Activated CD4-positive, alpha-beta memory T cell treated with anti-CD3 and anti-CD28 coated beads, Interleukin-2, amount 10 ng/mL, durations not matched to agents 7 days and 5 days (primary cell): Measurements from ENCODE around the gene AK2. TPM values are rescaled to one million over a fixed set of nuclear protein-coding genes. Genes with fewer than 3 reads are reported as not detected.
"Not testable (repeated sequence)": the region's sequence is repeated elsewhere in the genome, so short reads cannot be mapped to it uniquely, and the experiment has no call there.

Source experiments
- CTCF ChIA-PET: fragments of 350-600 bp; sonication (Branson Sonifier 250); formaldehyde crosslinking; loops from one replicate; lab custom pipeline; 2021; ENCODE audit warnings: antibody characterized with exemption, inconsistent platforms; lab: Charles Lee
- POLR2A ChIA-PET: fragments of 350-600 bp; sonication (Branson Sonifier 250); formaldehyde crosslinking; loops from one replicate; lab custom pipeline; 2021; ENCODE audit warnings: antibody characterized with exemption; lab: Charles Lee
- DNase-seq: peaks from one replicate; pipeline ENCODE4 v3.0.0-alpha.2; 2020
- H3K27ac Mint-ChIP-seq: one replicate; pipeline ENCODE4 v1.8.0; 2021; ENCODE audit warnings: mild to moderate bottlenecking, mixed read lengths
- H3K27me3 Mint-ChIP-seq: one replicate; pipeline ENCODE4 v1.8.0; 2021; ENCODE audit warnings: mixed read lengths
- H3K36me3 Mint-ChIP-seq: one replicate; pipeline ENCODE4 v1.8.0; 2021; ENCODE audit warnings: low read depth, mixed read lengths
- H3K4me1 Mint-ChIP-seq: one replicate; pipeline ENCODE4 v1.8.0; 2021; ENCODE audit warnings: mixed read lengths
- H3K4me3 Mint-ChIP-seq: one replicate; pipeline ENCODE4 v1.8.0; 2021; ENCODE audit warnings: mild to moderate bottlenecking, mixed read lengths
- H3K9me3 Mint-ChIP-seq: one replicate; pipeline ENCODE4 v1.8.0; 2021; ENCODE audit warnings: mixed read lengths
- total RNA-seq, 2 experiments: library from RNA; stranded (reverse); gene quantifications; one replicate each; pipeline ENCODE4 v1.2.3, GENCODE V29; 2021

AK2 gene
- total RNA-seq, 2 experiments from 2014 or later: 189 to 192 TPM

DNA sequence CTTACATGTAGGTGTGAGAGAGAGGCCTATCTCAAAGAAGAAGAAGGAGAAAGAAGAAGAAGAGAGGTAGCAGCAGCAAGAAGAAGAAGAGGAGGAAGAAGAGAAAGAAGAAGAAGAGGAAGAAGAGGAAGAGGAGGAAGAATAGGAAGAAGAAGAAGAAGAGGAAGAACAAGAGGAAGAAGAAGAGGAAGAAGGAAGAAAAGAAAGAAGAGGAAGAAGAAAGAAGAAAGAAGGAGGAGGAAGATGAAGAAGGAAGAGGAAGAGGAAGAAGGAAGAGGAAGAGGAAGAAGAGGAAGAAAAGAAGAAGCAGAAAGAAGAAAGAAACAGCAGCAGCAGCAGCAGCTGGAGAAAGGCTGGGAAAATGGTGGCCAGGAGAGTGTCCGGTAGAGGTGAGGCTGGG lies 33.9 kb upstream of the AK2 start:
- H3K9me3 Mint-ChIP-seq: peaks cover 12% of the 10 kb centered on the region
- no peak for DNase-seq
- POLR2A ChIA-PET: no interaction called here
- H3K4me1 Mint-ChIP-seq: peaks cover 8% of the 10 kb centered on the region
- no peak overlapping the region for H3K4me3 Mint-ChIP-seq
- H3K27ac Mint-ChIP-seq: no peak overlapping the region
- CTCF ChIA-PET: interaction anchor here (0.7 to 1.1 kb wide), 2 partner anchors 15 to 39 kb away, joined by 3 read pairs; no protein-coding TSS in a partner anchor
- H3K27me3 Mint-ChIP-seq: peaks cover 24% of the 10 kb centered on the region
- H3K36me3 Mint-ChIP-seq: peaks cover 4% of the 10 kb centered on the region

DNA sequence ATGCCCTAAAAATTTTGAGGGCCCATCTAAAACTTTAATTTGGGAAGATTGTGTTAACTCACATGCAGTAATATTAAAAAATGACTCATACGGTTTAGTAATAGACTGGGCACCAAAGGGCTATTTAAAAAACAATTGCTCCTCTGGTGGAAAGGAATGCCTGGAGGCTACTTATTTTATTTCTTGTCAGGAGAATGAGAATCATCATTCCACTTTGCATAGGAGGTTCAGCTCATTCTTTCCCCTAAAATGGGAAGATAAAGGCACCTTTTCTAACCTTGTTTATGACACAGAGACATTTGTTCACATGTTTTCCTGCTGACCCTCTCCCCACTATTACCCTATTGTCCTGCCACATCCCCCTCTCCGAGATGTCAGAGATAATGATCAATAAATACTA lies 31.4 kb upstream of the AK2 start:
- CTCF ChIA-PET, H3K4me3 Mint-ChIP-seq, POLR2A ChIA-PET: not testable (repeated sequence)

DNA sequence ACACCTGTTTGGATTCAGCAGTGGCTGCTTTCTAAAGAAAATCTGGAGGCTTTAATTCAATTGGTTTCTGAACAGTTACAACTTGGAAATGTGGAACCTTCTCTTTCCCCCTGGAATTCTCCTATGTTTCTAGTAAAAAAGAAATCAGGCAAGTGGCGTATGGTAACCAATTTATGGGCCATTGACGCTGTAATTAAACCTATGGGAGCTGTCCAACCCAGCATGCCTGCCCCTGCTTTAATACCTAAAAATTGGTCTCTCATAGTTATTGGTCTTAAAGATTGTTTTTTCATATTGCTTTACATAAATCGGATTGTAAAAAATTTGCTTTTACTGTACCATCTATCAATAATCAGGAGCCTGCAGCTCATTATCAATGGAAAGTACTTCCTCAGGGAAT lies 29.8 kb upstream of the AK2 start:
- H3K4me3 Mint-ChIP-seq, H3K4me1 Mint-ChIP-seq, CTCF ChIA-PET, H3K27ac Mint-ChIP-seq, DNase-seq, POLR2A ChIA-PET: not testable (repeated sequence)
- Mint-ChIP-seq H3K36me3 (peaks cover 26% of the 10 kb centered on the region), H3K27me3 (peaks cover 31% of the 10 kb centered on the region), H3K9me3 (peaks cover 41% of the 10 kb centered on the region)

More for the DNA sequence above, 31.4 kb upstream of the AK2 start:
- Mint-ChIP-seq H3K9me3 (peaks cover 33% of the 10 kb centered on the region), H3K27me3 (peaks cover 29% of the 10 kb centered on the region), H3K36me3 (peaks cover 21% of the 10 kb centered on the region)
- H3K4me1 Mint-ChIP-seq, H3K27ac Mint-ChIP-seq, DNase-seq: not testable (repeated sequence)

DNA sequence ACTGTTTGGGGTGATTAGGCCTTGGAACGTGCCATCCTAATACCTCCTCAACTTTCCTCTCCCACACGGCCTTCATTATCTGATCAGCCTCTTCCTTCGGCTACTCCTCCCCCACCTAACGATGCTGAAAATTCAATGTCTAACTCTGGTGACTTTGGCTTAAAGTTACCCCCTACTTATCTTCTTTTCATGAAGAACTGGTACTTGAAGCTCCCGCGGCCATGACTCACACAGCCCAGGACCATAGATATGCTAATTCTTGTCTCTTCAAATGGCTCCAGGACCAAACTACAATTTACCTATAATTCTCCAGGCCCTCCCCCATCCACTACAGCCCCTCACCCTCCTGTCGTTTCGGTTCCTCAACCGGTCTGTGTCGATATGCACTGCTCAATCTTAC lies 28.6 kb upstream of the AK2 start:
- H3K9me3 Mint-ChIP-seq: peaks cover 44% of the 10 kb centered on the region
- DNase-seq: no peak
- CTCF ChIA-PET: interaction anchor here (0.9 kb wide), 1 partner anchor 10 kb away, joined by 3 read pairs; no protein-coding TSS in a partner anchor
- no peak overlapping the region for H3K4me3 Mint-ChIP-seq
- POLR2A ChIA-PET: no interaction called here
- H3K27me3 Mint-ChIP-seq: peaks cover 24% of the 10 kb centered on the region
- H3K36me3 Mint-ChIP-seq: peaks cover 26% of the 10 kb centered on the region
- H3K27ac Mint-ChIP-seq: no peak overlapping the region
- H3K4me1 Mint-ChIP-seq: no peaks in the 10 kb centered on the region

DNA sequence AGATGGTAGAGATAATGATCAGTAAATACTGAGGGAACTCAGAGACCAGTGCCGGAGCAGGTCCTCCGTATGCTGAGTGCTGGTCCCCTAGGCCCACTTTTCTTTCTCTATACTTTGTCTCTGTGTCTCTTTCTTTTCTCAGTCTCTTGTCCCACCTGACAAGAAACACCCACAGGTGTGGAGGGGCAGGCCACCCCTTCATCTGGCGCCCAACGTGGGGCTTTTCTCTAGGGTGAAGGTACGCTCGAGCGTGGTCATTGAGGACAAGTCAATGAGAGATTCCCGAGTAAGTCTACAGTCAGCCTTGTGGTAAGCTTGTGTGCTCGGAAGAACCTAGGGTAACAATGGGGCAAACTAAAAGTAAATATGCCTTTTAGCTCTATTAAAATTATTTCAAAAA lies 27.6 kb upstream of the AK2 start:
- H3K36me3 Mint-ChIP-seq: peaks cover 26% of the 10 kb centered on the region
- H3K27ac Mint-ChIP-seq, DNase-seq, H3K4me3 Mint-ChIP-seq, H3K4me1 Mint-ChIP-seq, CTCF ChIA-PET: not testable (repeated sequence)
- peaks cover 18% of the 10 kb centered on the region for H3K27me3 Mint-ChIP-seq
- POLR2A ChIA-PET: interaction anchor here (0.6 kb wide), 1 partner anchor 136 kb away, joined by 4 read pairs; no protein-coding TSS in a partner anchor
- H3K9me3 Mint-ChIP-seq: peaks cover 44% of the 10 kb centered on the region

DNA sequence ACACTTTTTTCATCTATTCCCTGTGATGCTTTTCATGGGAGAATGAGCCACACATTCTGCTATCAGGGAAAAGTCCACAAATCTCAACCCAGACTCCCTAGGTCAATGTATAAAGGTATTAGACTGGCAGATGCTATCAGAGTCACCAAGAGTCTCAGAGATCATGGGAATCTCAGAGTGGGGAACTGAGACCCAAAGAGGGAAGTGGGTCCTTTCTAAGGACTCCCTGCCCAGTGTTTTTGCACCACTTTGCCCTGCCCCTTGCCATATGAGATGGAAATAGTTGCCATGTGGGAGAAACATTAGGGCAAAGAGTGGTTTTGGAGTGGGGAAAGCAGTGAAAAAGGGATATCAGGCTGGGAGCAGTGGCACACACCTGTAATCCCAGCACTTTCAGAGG lies 25.2 kb upstream of the AK2 start:
- Mint-ChIP-seq H3K9me3 (peaks cover 41% of the 10 kb centered on the region), H3K36me3 (peaks cover 26% of the 10 kb centered on the region), H3K4me1 (no peaks in the 10 kb centered on the region), H3K27me3 (peaks cover 11% of the 10 kb centered on the region), H3K4me3 (no peak overlapping the region), H3K27ac (no peak overlapping the region)
- no peak for DNase-seq
- POLR2A ChIA-PET: interaction anchor here (0.8 kb wide), 1 partner anchor 124 kb away, joined by 3 read pairs; no protein-coding TSS in a partner anchor
- CTCF ChIA-PET: no interaction called here

DNA sequence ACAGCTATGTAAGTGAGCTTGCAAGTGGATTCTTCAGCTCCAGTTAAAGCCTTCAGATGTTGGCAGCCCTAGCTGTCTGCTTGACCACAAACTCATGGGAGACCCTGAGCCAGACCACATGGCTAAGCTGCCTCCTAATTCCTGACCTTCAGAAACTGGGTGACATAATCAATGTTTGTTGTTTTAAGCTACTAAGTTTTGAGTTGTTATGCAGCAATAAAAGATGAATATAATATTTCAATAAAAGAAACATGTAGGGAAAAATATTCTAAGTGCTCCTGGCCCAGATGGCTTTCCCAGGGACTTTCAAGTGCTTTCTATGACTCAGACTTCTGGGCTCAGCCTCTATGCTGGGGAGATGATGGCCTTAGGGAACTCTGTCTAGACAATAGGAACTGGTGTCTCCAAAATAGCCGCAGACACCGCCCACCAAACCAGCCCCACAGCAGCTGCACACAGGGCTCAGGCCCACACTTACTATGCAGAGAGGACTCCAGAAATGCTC lies 23.9 kb upstream of the AK2 start:
- Mint-ChIP-seq H3K36me3 (peaks cover 22% of the 10 kb centered on the region), H3K4me3 (no peak overlapping the region), H3K9me3 (peaks cover 37% of the 10 kb centered on the region), H3K27me3 (peaks cover 11% of the 10 kb centered on the region), H3K27ac (no peak overlapping the region), H3K4me1 (peaks cover under 1% of the 10 kb centered on the region)
- DNase-seq: no peak
- POLR2A ChIA-PET: interaction anchor here (0.7 to 1.4 kb wide), 2 partner anchors 129 to 180 kb away, joined by 3 read pairs; no protein-coding TSS in a partner anchor
- CTCF ChIA-PET: interaction anchor here (0.5 to 1.2 kb wide), 3 partner anchors 11 to 117 kb away, joined by 3 read pairs; no protein-coding TSS in a partner anchor

DNA sequence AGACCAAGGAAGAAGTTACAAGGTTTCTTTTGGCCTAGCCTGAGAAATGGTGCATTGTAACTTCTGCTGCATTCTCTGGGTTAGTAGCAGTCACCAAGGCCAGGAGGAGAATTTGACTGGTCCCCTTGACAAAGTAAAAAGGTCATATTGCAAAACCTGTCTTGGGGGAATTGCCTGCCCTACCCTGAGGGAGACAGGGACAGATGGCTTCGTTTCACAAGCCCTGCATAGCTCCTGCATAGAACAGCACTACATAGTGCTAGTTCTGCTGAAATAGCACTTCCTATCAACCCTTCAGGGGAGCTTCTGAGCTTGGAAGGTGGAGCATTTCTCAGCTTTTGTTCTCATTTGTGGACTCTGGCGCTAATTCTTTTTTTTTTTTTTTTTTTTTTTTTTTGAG lies 20.4 kb upstream of the AK2 start:
- no peak overlapping the region for H3K27ac Mint-ChIP-seq
- POLR2A ChIA-PET: no interaction called here
- H3K36me3 Mint-ChIP-seq: no peaks in the 10 kb centered on the region
- peaks cover 6% of the 10 kb centered on the region for H3K27me3 Mint-ChIP-seq
- H3K9me3 Mint-ChIP-seq: peaks cover 10% of the 10 kb centered on the region
- DNase-seq: no peak
- no peak overlapping the region for H3K4me3 Mint-ChIP-seq
- CTCF ChIA-PET: interaction anchor here (0.8 to 5.4 kb wide), 10 partner anchors 10 to 181 kb away, joined by 3 to 82 read pairs (median 4); no protein-coding TSS in a partner anchor
- H3K4me1 Mint-ChIP-seq: peaks cover 4% of the 10 kb centered on the region

DNA sequence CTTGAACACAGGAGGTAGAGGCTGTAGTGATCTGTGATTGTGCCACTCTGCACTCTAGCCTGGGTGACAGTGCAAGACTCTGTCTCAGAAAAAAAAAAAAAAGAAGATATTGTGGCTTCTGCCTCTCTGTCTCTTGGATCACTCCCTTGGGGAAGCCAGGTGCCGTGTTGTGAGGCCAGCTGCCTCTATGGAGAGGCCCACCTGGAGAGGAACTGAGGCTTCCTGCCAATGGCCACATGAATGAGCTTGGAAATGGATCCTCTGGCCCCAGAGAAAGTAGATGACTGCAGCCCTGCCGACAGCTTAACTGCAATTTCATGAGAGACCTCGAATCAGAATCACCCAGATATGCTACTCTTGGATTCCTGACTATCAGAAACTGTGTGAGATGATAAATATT lies 19.7 kb upstream of the AK2 start:
- Mint-ChIP-seq H3K9me3 (peaks cover 7% of the 10 kb centered on the region), H3K4me3 (no peak overlapping the region), H3K27me3 (peaks cover 4% of the 10 kb centered on the region), H3K36me3 (no peaks in the 10 kb centered on the region), H3K4me1 (peaks cover 4% of the 10 kb centered on the region), H3K27ac (no peak overlapping the region)
- POLR2A ChIA-PET: interaction anchor here (1.1 kb wide), 1 partner anchor 27 kb away, joined by 3 read pairs; no protein-coding TSS in a partner anchor
- DNase-seq: no peak
- CTCF ChIA-PET: interaction anchor here (1.1 to 5.4 kb wide), 10 partner anchors 9 to 164 kb away, joined by 3 to 82 read pairs (median 4); partner anchors contain the start of gene AZIN2

DNA sequence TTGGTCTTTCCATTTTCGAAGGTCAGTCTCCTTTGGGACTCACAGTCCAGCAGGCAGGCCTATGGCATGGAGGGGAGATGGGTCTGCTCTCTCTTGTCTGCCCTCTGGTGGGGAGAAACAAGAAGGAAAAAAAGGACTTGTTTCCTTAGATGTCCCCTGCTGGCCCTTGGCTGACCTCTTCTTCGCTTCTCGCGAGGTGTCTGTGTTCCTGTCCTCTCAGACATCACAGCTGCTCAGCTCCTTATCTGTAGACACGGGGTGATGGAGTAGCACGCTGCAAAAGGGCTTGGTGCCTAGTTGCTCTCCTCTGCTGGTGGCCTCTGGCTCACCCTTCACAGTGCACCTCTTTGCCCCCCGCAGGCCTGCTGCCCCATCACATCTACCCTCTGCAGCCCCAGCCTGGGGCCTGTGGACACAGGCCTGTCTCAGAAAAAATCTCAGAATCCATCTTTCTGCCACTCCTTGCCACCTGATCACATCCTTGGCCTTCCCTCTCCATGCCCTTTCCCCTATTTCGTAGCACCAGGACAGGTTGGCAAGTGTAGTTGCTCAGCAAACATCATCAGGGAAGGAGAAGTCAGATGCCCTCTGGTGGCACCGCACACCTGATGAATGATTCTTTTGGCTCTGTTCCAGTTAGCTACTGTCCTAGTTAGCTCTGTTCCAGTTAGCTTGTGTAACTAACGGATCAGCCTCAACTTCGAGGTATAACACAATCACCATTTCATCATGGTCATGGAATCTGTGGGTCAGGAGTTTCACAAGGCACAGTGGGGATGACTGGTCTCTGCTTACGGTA lies 18.7 kb upstream of the AK2 start:
- no peak overlapping the region for H3K27ac Mint-ChIP-seq
- H3K4me3 Mint-ChIP-seq: no peak overlapping the region
- ChIA-PET POLR2A (interaction anchor here (1.1 to 1.7 kb wide), 2 partner anchors 28 to 122 kb away, joined by 3 to 6 read pairs; no protein-coding TSS in a partner anchor), CTCF (interaction anchor here (0.5 to 5.4 kb wide), 21 partner anchors 9 to 180 kb away, joined by 3 to 82 read pairs (median 3); partner anchors contain the start of gene AZIN2)
- H3K36me3 Mint-ChIP-seq: peaks cover 4% of the 10 kb centered on the region
- peaks cover 6% of the 10 kb centered on the region for H3K9me3 Mint-ChIP-seq
- peaks cover 8% of the 10 kb centered on the region for H3K4me1 Mint-ChIP-seq
- H3K27me3 Mint-ChIP-seq: peaks cover 4% of the 10 kb centered on the region
- peak; percentile 34 for DNase-seq

DNA sequence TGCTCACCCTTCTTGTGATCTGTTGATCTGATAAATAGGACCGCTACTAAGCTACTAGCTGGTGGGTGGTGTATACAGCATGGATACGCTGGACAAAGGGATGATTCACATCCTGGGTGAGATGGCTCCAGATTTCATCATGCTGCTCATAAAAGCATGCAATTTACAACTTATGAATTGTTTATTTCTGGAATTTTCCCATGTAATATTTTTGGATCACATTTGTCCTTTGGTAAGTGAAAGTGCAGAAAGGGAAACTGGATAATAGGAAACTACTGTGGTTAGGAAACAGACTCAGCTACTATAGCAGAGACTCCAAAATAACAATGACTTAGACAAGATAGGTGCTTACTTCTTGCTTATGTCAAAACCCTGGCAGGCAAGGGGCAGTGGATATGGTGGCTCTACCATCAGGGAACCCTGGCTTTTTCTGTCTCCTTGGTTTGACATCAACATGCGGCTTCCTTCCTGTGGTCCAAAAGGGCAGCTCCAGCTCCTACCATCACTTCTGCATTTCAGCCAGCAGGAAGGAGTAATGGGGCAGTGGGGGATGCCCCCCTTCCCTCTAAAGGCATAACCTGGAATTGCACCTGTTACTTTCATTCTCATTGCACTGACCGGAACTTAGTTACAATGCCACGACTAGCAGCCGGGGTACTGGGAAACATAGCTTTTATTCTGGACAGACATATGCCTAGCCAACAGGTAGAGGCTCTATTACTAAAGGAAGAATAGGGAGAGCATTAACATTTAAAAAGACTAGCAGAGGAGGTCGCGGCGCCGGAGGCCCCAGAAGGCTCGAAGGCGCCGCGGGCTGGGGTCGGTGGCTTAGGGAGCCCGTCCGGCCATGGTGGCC lies 13.8 kb upstream of the AK2 start:
- CTCF ChIA-PET: interaction anchor here (0.9 to 1.8 kb wide), 2 partner anchors 11 to 118 kb away, joined by 3 to 7 read pairs; no protein-coding TSS in a partner anchor
- Mint-ChIP-seq H3K4me3 (no peak overlapping the region), H3K9me3 (peaks cover 2% of the 10 kb centered on the region), H3K27me3 (no peaks in the 10 kb centered on the region), H3K27ac (no peak overlapping the region), H3K36me3 (peaks cover 6% of the 10 kb centered on the region), H3K4me1 (peaks cover 30% of the 10 kb centered on the region)
- no peak for DNase-seq
- POLR2A ChIA-PET: no interaction called here

DNA sequence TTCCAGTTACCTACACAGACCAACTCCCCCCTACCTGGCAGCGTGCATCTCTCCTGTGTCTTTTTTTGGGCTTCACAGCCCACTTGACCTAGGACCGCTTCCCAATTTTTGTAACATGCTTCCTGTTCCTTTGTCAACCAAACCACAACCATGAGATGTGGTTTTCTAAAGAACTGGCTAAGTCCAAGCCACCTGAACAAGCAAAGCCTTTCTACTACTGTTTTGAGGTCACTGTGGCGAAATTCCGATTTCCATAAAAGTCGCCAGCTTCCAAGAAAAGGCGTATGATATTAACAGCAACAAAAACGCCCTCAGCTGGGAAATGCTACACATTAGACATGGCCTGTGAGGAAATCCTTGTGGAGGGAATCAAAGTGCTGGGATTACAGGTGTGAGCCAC lies 12.7 kb upstream of the AK2 start:
- POLR2A ChIA-PET: no interaction called here
- Mint-ChIP-seq H3K9me3 (peaks cover 2% of the 10 kb centered on the region), H3K4me1 (peaks cover 35% of the 10 kb centered on the region)

More for the DNA sequence above, 12.7 kb upstream of the AK2 start:
- Mint-ChIP-seq H3K4me3 (no peak overlapping the region), H3K27ac (no peak overlapping the region), H3K36me3 (peaks cover 6% of the 10 kb centered on the region), H3K27me3 (peaks cover 2% of the 10 kb centered on the region)
- no peak for DNase-seq
- CTCF ChIA-PET: interaction anchor here (0.9 to 1.8 kb wide), 2 partner anchors 12 to 117 kb away, joined by 3 to 7 read pairs; no protein-coding TSS in a partner anchor
